Stimulated activated naive CD8-positive, alpha-beta T cell treated with anti-CD3 and anti-CD28 coated beads, Interleukin-15, Interleukin-2, amounts not matched to agents 100 U/mL and 50 U/mL, for 24 hours (primary cell): ENCODE results near the gene SDC3.

Experiments used
- ATAC-seq: fragments of 150-1000 bp; cut with Tn5 transposase; one replicate; pipeline ENCODE4 v1.10.0; 2021
- DNase-seq: peaks from one replicate; pipeline ENCODE4 v3.0.0; 2021

Gene SDC3

DNA sequence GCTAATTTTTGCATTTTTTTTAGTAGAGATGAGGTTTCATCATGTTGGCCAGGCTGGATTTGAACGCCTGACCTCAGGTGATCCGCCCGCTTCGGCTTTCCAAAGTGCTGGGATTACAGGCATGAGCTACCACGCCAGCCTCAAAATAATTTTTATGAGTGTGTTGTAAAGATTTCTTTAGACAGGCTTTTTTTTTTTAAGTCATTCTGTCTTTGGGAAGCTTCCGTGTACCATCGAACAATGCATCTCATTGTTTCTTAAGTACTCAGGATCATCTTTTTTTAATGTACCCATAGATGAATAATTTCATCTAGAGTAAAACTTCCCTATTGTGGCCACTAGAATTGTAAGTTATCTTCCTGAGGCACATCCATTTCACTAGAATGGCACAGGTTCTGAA is 19.6 kb upstream of the SDC3 start:
- ATAC-seq (no peak), DNase-seq (no peak)

DNA sequence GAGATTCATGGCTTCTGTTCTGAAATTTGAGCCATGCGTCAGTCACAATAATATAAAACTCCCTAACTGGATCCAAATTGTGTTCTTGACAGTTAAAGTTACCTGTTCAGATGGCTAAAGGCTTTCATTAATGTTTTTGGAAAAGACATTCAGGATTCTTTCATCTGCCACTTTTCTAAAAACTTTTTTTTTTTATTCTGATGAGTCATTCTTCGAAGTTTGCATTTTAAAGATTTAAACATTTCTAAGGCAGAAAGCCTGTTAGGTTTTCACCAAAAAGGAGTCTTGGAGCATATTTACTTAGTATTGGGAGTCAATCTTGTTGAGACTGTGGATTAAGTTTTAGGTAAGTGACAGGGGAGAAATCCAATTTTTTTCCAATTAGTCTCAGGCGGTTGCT is 18.9 kb upstream of the SDC3 start:
- ATAC-seq: no peak
- DNase-seq: no peak

DNA sequence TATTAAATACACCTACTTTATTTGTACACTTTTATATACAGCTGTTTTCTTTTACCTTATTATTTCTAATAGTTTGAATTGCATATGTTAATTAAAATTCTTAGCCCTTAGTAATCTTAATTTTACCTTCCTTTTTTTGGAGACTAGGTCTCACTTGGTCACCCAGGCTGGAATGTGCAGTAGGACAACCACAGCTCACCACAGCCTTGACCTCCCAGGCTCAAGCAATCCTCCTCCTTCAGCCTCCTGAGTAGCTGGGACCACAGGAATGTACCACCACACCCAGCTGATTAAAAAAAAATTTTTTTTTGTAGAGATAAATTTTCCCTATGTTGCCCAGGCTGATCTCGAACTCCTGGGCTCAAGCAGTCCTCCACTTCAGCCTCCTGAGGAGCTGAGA is 15.0 kb upstream of the SDC3 start:
- ATAC-seq (no peak), DNase-seq (no peak)

DNA sequence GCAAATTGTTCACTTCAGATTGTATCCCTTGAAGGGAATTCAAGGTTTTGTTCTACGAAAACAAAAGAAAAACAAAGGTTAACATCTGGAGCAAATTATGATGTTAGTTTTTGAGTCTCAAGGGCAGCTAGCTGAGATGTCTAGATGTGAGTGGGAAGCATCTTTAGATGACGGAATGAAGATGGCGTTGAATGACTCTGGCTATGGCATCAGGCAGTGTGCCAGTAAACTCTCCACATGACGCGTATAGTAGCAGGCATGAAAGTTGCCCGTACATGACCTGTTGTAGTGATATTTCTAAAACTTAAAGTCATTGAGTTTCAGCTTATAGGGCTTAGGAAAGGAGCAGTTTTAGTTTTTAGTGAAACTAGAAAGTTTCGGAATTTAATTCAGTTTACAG is 12.3 kb upstream of the SDC3 start:
- DNase-seq (no peak), ATAC-seq (no peak)

DNA sequence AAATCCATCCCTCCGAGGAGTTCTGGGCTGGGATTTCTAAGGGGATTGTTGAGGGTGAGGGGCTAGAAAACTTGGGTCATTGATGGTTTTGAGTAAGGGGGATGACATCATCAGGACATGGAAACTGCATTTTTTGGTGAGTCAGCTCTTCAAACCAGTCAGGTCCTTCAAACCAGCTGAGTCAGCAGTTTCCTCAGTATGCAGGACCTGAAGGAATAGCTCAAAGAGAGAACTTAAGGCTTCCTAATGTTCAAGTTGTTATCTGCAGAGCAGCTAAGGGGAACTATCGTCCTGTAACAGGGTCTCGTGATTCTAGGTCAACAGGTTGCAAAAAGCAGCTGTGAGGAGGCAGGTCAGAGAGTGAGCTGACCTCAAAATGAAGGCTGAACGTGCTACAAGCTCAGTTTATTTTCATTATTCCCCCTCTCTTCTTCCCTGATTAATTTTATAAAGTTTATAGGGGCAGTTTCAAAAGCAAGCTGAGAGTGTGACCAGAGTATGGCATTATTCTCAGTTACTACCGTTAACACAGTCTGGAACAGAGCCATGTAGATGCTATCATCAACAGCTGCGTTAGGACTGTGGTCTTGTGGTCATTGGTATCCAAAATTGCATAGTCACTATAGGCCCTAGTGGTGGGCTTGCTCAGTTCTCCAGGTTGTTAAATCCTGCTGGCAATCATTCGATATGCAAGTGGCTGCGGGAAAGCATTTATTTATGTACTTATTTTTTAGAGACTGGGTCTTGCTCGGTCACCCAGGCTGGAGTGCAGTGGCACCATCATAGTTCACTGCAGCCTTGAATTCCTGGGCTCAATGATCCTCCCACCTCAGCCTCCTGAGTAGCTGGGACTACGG is 10.7 kb upstream of the SDC3 start:
- DNase-seq: no peak
- no peak for ATAC-seq

DNA sequence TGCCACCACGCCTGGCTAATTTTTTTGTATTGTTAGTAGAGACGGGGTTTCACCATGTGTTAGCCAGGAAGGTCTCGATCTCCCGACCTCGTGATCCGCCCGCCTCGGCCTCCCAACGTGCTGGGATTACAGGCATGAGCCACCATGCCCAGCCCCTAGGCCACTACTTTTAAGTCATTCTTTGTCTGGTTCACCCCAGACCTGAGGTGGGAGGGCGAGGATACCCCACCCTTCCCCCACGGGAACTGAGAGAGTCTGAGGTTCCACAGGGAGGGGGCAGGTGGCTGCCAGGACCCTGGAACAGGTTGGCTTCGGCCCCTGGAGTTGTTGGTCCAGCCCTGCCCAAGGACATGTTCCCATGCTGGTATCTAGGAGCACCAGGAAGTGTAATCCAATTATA is 7.7 kb upstream of the SDC3 start:
- ATAC-seq: no peak

DNA sequence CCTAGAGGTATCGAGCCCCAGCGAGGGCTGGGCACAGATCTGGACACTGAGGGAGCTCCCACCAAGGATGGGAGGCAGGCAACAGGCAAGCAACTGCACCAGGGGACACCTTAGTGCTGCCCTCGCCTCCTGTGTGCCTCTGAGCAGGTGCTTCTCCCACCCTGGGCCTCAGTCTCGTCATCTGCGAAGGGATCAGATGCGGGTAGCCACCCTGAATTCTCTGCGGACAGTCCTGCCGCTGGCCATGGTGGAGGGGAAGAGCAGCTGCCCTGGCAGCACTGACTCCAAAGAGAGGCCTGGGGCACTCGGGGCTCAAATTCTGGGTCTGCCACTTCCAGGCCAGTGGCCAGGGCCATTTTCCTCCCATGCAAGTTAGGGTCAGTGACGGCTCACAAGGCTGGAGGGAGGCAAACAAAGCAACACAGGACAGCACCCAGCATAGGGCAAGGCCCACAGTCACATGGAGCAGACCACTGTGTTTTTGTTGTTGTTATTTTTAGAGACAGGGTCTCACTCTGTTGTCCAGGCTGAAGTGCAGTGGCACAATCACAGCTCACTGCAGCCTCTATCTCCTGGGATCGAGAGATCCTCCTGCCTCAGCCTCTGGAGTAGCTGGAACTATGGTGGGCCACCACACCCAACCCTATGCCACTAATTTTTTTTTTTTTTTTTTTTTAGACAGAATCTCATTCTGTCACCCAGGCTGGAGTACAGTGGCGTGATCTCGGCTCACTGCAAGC is 7.1 kb upstream of the SDC3 start:
- ATAC-seq: no peak
- DNase-seq: no peak

More for the DNA sequence above, 7.7 kb upstream of the SDC3 start:
- peak; percentile 0 for DNase-seq

DNA sequence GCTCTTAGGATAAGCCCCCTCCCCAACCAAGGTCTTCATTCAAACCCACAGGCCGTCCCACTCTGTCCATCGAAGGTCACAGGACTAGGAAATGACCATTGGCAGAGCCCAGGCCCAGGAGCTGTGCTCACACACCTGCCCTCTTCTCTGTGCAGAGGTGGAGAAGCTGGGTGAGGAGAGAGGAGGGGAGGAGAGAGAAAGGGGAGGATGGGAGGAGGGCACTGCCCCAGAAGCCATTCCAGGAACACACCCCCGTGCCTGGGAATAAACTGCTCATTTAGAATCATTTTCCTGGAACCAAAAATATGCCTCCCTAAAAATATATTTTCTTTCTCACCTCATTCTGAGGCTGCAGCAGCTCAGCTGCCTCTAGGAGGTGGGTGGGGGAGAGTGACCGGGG is 6.4 kb upstream of the SDC3 start:
- DNase-seq: no peak
- no peak for ATAC-seq

DNA sequence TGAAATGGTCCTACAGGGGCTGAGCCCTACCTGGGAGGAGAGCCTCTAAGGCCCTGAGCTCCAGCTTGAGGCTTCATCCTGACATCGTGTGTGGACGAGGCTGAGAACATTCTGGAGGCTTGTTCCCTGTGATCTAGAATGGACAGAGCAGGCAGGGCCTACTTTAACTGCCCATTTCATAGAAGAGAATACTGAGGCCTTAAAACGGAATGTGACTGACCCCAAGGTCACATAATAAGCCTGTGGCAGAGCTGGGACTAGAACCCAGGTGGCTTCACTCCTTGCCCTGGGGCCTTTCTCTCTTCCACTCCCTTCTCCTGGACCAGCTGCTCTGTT is 6.0 kb upstream of the SDC3 start:
- no peak for DNase-seq
- no peak for ATAC-seq

DNA sequence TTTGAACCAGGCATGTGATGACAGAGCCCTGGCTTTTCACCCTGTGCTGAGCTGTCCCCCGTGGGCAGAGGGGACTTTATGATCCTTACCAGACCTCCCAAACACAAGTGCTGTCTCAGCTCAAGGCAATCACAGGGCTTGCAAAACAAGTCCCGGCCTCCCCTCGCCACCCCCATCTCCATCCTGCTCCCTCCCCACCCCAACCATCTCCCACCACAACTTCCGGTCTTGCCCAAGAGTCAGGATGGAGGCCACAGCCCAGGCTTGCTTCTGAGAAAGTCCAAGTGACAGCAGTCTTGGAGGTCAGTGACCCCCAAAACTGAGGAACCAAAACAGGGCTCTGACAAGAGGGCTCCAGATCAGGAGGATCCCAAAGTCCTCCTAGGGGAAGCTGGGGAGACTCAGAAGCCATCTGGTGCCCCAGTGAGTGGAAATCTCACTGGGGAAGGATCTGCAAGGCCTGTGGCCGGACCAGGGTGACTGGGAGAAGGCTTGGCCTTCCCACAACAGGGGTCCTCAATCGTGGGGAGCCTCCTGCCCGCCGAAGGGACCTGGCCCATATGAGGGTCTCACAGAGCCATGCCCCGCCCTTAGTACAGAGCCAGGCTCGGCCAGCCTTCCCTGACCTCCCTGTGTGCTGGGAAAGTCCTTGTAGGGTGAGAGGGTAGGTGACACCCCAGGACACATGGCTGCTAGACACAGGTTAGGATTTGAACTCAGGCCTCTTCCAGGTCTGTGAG is 4.5 kb upstream of the SDC3 start:
- no peak for DNase-seq

DNA sequence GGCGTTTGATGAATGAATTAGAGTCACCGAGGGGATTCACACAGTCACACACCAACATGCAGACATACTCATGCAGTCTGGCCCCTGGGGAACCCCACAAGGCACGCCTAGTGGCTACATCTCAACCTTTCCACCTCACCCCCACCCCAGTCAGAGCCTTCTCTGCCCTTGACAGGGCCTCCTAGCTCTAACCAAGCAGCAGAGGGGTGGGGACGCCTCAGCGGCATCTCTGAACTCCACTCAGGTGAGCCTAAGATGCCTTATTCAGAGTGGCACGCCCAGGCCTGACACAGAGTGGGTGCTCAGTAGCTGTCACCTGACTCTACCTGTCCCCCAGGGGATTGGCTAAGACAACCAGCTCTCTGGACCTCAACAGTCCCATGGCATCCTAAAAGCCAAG is 3.7 kb upstream of the SDC3 start:
- ATAC-seq (peak; percentile 57), DNase-seq (peak; percentile 36)

More for the DNA sequence above, 4.5 kb upstream of the SDC3 start:
- ATAC-seq: no peak

DNA sequence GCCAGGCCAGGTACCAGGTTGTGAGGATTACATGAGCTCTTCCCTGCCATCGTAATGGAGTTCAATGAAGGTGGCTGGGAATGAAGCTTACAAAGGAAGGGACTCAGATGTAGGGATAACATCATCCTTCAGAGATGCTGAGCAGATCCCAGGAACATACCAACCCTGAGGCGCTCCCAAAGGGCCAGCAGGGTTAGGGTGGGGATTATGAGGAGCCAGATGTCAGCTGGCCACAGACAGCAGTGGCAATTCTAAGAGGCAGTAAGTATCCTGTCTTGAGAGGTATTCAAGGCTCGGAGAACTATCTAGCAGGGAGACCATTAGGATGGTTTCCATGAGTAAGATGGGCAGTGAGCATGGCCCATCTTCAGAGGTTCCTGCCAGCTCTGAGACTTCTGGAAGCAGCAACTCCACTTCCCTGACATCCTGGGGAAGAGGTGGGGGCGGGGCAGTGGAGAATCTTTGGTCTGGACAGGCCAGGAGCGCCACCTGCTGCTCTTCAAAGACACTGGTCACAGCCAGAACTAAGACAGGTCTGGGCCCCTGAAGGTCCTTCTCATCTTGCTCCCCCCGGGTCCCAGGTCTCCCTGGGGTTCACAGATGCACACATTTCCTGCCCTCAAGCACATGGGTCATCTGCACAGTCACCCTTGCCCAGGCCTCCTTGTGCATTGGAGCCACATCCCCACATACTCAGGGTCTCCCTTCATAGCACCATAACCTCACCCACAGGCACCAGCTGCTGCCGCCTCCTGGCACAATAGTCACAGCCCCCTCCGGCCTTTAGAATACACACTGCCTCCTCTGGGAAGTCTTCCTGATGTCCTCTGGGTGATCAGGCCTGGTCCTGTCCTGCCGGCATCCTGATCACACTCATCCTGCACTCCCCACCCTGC is 2.7 kb upstream of the SDC3 start:
- ATAC-seq: no peak
- DNase-seq: peak; percentile 76

DNA sequence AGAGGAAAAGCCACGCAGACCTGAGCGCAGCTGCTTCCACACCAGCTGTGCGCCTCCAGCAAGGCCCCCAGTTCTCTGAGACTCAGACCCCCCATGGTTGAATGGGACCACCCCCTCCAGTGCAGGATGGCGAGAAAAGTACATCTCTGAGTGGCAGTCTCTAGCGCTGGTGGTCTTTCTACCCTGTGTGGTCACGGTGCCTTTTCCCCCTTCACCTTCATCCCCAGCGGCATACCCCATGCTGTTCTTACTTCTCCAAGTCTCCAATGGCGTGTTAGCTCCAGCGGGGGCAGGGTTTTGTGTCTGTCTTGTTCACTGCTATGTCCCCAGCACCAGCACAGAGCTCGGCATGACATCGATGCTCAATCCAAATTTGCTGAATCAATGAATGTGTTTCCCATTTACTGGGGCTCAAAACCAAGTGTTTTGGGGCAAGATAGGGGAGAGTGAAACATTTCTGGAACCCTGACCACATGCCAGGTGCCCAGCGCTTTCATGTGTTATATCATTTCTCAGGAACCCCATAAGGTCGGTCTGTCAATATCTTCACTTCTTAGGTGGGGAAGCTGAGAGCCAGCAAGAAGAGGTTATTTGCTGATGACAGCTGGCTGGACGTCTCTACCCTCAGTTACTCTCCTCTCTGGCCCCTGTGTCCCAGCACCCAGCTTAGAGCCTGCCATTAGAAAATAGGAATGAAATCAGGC is 959 bp upstream of the SDC3 start:
- ATAC-seq: no peak
- DNase-seq: no peak

DNA sequence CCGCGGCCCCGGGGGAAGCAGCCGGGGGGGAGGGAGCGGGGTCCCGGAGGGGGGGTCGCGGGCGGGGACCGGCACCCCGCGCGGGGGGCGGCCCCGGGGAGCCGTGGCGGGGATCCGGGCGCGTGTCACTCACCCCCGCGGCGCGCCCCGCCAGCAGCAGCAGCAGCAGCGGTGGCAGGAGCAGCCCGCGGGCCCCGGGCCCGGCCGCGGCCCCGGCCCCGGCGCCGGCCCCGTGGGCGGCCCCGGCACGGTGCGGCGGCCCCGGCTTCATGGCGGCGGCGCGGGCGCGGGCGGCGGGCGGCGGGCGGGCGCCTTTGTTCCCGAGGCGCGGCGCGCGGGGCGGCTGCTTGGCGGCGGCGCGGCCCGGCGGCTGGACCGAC is 252 bp downstream of the SDC3 start:
- ATAC-seq (no peak), DNase-seq (no peak)

DNA sequence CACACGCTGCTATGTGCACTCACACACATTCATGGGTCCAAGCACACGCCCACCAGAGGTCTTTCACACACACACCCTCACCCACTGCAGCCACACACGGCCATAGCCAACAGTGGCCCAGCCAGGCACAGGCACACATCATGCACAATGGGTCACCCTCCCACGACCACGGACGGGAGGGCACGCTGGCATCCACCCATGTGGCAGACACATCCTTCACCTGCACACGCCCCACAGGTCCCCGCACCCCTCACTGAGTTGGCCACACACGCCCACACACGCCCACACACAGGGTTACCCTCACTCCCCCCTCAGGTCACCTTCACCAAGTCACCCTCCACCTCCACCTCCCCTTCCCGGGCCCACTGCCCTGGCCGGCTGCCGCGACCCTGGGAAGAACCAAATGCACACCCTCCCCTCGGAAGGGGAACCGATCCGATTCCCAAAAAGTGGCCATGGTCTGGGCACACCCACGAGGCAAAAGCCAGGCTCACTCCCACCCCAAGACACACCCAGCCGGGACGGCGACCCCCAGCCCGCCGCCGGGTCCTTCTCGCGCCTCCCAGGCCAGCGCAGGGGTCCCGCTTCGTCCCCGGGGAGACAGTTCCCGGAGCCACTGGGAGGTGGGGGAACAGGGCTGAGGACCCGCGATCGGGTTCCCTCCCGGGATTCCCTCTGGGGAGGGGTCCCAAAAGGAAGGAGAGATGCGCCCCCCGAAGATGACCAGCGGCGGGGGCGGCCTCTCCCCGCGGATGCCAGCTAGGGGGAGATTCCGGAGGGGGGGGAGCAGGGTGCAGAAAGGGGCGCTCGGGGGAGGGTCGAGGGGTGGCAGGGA is 860 bp downstream of the SDC3 start:
- DNase-seq: no peak
- ATAC-seq: no peak

DNA sequence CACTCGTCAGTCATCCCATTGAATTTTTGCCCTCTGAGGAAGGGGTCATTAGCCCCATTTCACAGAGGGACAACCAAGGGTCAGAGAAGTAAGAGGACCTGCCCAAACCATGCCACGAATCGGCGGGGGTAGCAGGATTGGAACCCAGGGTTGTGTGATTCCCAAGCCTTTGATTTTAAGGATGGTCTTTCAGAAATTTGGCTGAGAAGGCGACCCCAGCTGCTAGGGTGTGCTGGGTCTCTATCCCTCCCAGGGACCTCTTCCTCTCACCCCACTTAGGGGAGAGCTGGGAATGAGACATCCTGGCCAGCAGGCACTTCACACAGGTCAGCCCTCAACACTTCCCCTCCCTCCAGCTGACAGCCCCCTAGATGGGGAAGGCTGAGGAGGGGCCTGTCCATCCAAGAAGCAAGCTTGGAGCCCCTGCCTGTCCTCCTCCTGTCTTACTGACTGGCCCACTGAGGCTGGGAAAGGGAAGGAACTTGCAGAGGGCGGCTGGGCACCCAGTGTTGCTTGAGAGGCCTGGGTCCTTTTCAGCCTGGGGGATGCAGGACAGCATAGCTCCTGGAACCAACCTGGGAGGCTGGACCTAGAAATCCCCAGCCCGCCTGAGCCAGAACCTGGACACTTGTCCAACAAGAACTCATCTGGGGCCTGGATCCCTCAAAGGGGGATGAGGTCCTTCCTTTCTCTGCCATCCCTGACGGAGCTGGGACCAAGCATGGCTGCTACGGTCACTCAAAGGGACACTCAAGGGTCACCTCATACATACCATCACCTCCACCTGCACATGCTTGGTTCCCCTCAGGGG is 1.7 kb downstream of the SDC3 start:
- no peak for DNase-seq

DNA sequence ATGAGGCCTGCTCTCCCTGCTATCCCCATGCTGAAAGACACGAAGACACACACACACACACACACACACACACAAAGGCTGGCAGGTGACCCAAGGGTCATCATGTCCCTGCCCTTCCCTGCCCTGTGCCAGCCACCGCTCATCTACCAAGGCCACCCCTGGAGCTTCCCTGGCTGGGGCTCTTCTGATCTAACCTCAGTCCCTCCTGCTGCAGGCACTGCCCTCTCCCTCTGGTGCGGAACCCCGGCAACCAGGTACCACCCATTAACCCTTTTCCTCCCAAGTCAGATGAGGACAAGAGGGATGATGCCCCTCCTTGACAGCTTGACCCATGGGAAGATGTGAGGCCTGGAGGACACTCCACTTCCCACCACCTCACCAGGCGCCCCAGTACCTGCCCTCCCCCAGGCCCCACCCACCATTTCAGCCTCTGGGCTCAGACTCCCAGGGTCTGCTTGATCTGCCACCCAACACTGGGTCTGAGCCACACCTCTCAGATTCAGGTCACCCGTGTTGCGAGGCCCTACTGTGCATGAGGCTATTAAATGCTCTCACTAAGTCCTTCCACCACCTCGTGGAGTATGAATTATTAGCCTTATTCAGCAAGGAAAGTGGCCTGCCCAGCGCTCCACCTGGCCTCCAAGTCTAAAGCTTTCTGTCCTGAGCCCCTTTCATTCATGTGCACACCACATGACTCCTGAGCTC is 2.5 kb downstream of the SDC3 start:
- DNase-seq: no peak
- ATAC-seq: peak; percentile 11

More for the DNA sequence above, 1.7 kb downstream of the SDC3 start:
- no peak for ATAC-seq

DNA sequence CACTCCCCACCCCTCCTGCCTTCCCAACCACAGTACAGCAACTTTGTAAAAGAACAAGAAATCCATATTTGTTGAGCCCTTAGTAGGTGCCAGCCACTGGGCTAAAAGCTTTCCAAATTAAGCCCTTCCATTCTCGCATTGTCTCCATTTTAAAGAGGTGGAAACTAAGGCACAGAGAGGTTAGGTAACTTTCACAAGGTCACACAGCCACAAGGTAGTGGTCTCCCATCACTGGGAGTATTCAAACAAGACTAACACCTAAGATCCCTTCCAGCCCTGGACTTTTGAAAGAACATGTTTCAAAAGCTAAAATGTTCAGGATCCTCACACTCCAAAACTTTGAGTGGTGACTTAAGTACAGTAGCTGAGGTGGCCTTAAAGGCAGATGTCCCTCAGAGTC is 3.2 kb downstream of the SDC3 start:
- ATAC-seq (no peak), DNase-seq (no peak)

DNA sequence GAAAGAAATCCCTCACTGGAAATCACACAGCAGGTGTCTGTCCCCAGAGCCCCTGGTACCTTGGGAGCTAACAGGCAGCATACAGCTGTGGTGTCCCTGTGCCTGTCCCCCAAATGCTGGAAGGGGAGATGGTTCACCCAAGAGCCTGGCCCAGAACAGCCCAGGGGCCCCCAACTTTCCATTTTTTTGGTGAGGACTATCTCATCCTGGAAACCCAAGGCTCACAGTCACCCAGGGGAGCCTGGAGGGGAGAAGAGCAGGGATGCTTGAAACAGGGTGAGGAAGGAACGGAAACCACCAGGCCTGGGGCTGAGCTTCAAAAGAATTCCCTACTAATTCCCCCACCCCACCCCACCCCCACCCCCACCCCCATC is 3.6 kb downstream of the SDC3 start:
- DNase-seq: no peak
- ATAC-seq: no peak
